Neutrophil (primary cell): ENCODE measurements around the gene ANKRD6.

Experiments used
- H3K27ac ChIP-seq: fragments of 200-600 bp; sonication (generic); 2 replicates; pipeline ENCODE4 v1.5.1; 2016; ENCODE audit warnings: mild to moderate bottlenecking, moderate library complexity
- H3K27me3 ChIP-seq: fragments of 200-600 bp; sonication (generic); 2 replicates; pipeline ENCODE4 v1.6.0; 2016; ENCODE audit warnings: mild to moderate bottlenecking
- H3K36me3 ChIP-seq: fragments of 200-600 bp; sonication (generic); 2 replicates; pipeline ENCODE4 v1.5.1; 2017
- H3K4me1 ChIP-seq, 2 experiments: fragments of 200-600 bp in 1 of 2; sonication (generic) in 1 of 2; 1 replicate in 1 of 2; 2 replicates in 1 of 2; pipeline versions ENCODE4 v1.5.1 to v1.6.1; 2013 to 2016; ENCODE audit warnings: low read depth in 1 of 2, low read length in 1 of 2, mild to moderate bottlenecking in 1 of 2, moderate library complexity in 1 of 2; ENCODE audit not compliant: control insufficient read depth in 1 of 2, insufficient read depth in 1 of 2
- H3K4me3 ChIP-seq, 2 experiments: fragments of 200-600 bp in 1 of 2; sonication (generic) in 1 of 2; 1 replicate in 1 of 2; 2 replicates in 1 of 2; pipeline ENCODE4 v1.5.1; 2013 to 2016; ENCODE audit warnings: low read depth in 1 of 2, low read length in 1 of 2, mild to moderate bottlenecking in 1 of 2, moderate library complexity in 1 of 2
- H3K9me3 ChIP-seq: fragments of 200-600 bp; sonication (generic); 2 replicates; pipeline ENCODE4 v1.5.1; 2016
- CTCF ChIP-seq: fragments of 200-600 bp; sonication (generic); IDR thresholded peaks from 2 replicates; pipeline ENCODE4 v1.5.1; 2016; ENCODE audit warnings: antibody characterized with exemption

Gene ANKRD6

DNA sequence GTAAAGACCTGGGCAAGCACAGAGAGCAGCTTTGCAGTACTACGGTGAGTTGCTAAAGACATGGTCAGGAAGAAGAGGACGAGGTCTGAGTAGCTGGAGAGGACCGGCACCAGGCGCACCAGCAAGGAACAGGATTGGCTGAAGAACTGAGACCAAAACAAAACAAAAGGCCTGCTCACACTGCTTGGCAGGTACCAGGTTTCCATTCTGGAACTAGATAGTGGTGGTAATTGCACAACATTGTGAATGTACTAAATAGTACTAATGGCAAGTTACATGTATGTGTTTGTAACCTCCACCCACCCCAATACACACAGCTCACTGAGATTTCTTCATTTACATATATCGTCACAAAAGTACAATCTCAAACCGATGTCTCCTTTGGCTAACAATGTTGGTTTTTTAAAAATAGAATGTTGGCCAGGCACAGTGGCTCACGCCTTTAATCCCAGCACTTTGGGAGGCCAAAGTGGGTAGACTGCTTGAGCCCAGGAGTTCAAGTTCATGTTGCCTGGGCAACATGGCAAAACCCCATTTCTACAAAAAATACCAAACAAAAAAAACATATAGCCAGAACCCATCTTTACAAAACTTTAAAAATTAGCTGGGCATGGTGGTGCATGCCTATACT lies 238.1 kb downstream of the ANKRD6 start:
- H3K4me1 ChIP-seq: no peaks in the 10 kb centered on the region
- no peak for TF ChIP-seq CTCF
- H3K27ac ChIP-seq: no peak overlapping the region
- H3K27me3 ChIP-seq: no peaks in the 10 kb centered on the region
- H3K4me3 ChIP-seq: no peak overlapping the region
- no peaks in the 10 kb centered on the region for H3K9me3 ChIP-seq
- peaks cover 57% of the 10 kb centered on the region for H3K36me3 ChIP-seq

DNA sequence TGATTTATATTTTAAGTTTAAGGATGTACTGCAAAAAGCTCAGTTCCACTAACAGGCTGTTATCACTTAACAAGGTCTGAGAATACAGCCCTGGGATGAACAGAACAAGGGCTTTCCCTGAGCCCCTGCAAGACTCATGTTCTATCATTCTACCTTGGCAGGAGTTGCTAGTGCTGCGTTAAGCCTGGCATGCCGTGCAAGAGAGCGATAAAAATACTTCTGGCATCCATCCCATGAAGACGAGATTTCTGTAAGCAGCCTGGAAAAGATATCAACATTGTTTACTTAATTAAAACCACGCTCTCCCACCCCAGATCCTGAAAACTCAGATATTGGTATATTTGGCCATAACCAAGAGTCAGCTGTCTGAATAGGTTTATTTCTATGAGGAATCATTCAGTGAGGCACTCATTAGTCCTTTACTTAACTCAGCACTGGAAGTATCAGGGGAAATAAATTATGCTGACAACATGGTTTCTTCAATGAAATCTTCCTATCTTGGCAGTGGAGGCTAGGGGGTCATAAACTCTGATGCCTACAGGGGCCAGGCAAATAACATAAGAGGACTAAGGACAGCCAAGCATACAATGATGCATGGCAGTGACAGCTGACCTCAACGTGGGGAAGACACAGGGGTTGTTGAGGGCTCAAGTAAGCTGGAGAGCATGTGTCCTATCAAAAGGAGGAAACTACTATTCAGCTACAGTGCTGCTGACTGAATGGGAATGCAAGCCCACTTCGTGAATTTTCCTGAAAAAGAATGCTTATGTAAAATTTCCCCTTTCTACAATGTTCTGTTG lies 243.2 kb downstream of the ANKRD6 start:
- Histone ChIP-seq H3K27me3 (no peaks in the 10 kb centered on the region), H3K9me3 (no peaks in the 10 kb centered on the region), H3K4me3 (no peak overlapping the region), H3K27ac (no peak overlapping the region), H3K4me1 (no peaks in the 10 kb centered on the region), H3K36me3 (peaks cover 91% of the 10 kb centered on the region)
- TF ChIP-seq CTCF: no peak

GRCh38 chr6:89678531-89678930 lies 245.6 kb downstream of the ANKRD6 start:
- Histone ChIP-seq H3K27ac (no peak overlapping the region), H3K4me1 (no peaks in the 10 kb centered on the region), H3K9me3 (no peaks in the 10 kb centered on the region), H3K27me3 (no peaks in the 10 kb centered on the region), H3K36me3 (peaks cover 77% of the 10 kb centered on the region), H3K4me3 (no peak overlapping the region)
- no peak for TF ChIP-seq CTCF

DNA sequence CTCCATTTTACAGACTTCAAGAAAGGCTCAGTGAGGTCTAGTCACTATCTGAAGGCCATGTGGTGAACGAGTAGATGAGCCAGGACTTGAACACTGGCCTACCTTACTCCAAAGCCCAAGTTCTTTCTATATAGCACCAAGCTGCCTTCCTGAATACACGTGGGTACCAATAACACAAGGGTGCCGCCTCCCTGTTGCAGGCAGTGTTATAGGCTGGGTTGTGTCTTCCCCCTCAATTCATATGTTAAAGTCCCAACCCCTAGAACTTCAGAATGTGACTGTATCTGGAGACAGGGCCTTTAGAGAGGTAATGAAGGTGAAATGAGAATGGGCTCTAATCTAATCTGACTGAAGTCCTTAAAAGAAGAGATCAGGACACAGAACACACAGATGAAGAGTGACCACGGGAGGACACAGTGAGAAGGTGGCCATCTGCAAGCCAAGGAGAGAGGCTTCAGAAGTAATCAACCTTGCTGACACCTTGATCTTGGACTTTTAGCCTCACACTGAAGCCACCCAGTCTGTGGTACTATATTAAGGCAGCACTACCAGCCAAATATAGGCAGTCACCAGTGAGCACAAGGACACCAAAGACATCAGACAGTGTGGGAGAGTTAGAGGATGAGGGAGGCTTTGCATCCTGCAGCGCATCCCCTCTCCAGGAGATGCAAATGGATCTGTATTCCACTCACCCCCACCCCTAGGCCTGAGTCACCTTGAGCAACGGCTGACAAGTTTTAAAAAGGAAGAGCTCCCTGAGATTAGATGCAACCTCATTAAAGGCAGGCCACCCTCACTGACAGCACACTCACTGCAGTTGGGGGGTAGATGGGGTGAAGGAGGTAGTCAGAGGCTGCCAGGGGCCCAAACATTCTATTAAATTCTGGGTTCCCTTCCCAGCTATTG lies 246.5 kb downstream of the ANKRD6 start:
- Histone ChIP-seq H3K27me3 (no peaks in the 10 kb centered on the region), H3K36me3 (peaks cover 73% of the 10 kb centered on the region), H3K27ac (no peak overlapping the region), H3K4me3 (no peak overlapping the region), H3K4me1 (no peaks in the 10 kb centered on the region), H3K9me3 (no peaks in the 10 kb centered on the region)
- no peak for TF ChIP-seq CTCF

GRCh38 chr6:89680150-89680549 lies 247.2 kb downstream of the ANKRD6 start:
- H3K4me1 ChIP-seq: no peaks in the 10 kb centered on the region
- no peak overlapping the region for H3K27ac ChIP-seq
- H3K9me3 ChIP-seq: no peaks in the 10 kb centered on the region
- H3K36me3 ChIP-seq: peaks cover 72% of the 10 kb centered on the region
- no peaks in the 10 kb centered on the region for H3K27me3 ChIP-seq
- no peak for TF ChIP-seq CTCF
- no peak overlapping the region for H3K4me3 ChIP-seq
